ENCODE measurements around the gene CMPK1. TPM values are rescaled to one million over a fixed set of nuclear protein-coding genes. Genes with fewer than 3 reads are reported as not detected.

CMPK1 gene
- total RNA-seq, 4 donors from 2014 or later, result 106 to 164 (median 115) TPM

GRCh38 chr1:47361380-47361779, 27.8 kb downstream of the CMPK1 start:
- no peak overlapping the region for H3K27ac ChIP-seq
- WGBS, 2 donors (ENCODE audit: low coverage in 1 of 2), result 59 to 84% methylated on average over 3 of the region's 3 CpGs

GRCh38 chr1:47362828-47363227, 29.2 kb downstream of the CMPK1 start:
- TF ChIP-seq POLR2AphosphoS5 (IDR thresholded peaks at IDR 0.05) (no peak), EP300 (IDR thresholded peaks at IDR 0.05) (no peak), CTCF (IDR thresholded peaks at IDR 0.05) (no peak), POLR2A (IDR thresholded peaks at IDR 0.05) (no peak)
- no peak for ATAC-seq
- 83 to 100% methylated on average over 1 of the region's 1 CpG for WGBS, 2 donors (ENCODE audit: low coverage in 1 of 2)

More at GRCh38 chr1:47361380-47361779, 27.8 kb downstream of the CMPK1 start:
- Histone ChIP-seq H3K4me3 (no peak overlapping the region), H3K9me3 (no peaks in the 10 kb centered on the region), H3K27me3 (no peaks in the 10 kb centered on the region), H3K36me3 (no peaks in the 10 kb centered on the region), H3K4me1 (peaks cover 0 to 5% (median 0%) of the 10 kb centered on the region in 3 donors)
- no peak for ATAC-seq
- TF ChIP-seq POLR2A (IDR thresholded peaks at IDR 0.05), result no peak
- no peak for TF ChIP-seq CTCF (IDR thresholded peaks at IDR 0.05)
- TF ChIP-seq EP300 (IDR thresholded peaks at IDR 0.05), result no peak
- TF ChIP-seq POLR2AphosphoS5 (IDR thresholded peaks at IDR 0.05), result no peak

GRCh38 chr1:47367651-47368050, 34.1 kb downstream of the CMPK1 start:
- H3K27me3 ChIP-seq, result no peaks in the 10 kb centered on the region
- no peaks in the 10 kb centered on the region for H3K4me1 ChIP-seq
- peaks cover 0 to 43% of the 10 kb centered on the region in 2 donors for H3K36me3 ChIP-seq
- no peak overlapping the region for H3K27ac ChIP-seq
- H3K4me3 ChIP-seq, result no peak overlapping the region
- no peak for TF ChIP-seq CTCF (IDR thresholded peaks at IDR 0.05)
- TF ChIP-seq EP300 (IDR thresholded peaks at IDR 0.05), result no peak
- TF ChIP-seq POLR2AphosphoS5 (IDR thresholded peaks at IDR 0.05), result no peak
- TF ChIP-seq POLR2A (IDR thresholded peaks at IDR 0.05), result no peak
- ATAC-seq, result no peak
- H3K9me3 ChIP-seq, result no peaks in the 10 kb centered on the region
- 92 to 99% methylated on average over 7 of the region's 7 CpGs for WGBS, 2 donors (ENCODE audit: low coverage in 1 of 2)

More at GRCh38 chr1:47362828-47363227, 29.2 kb downstream of the CMPK1 start:
- Histone ChIP-seq H3K4me3 (no peak overlapping the region), H3K27me3 (no peaks in the 10 kb centered on the region), H3K9me3 (no peaks in the 10 kb centered on the region), H3K36me3 (no peaks in the 10 kb centered on the region), H3K27ac (no peak overlapping the region), H3K4me1 (no peaks in the 10 kb centered on the region)

DNA sequence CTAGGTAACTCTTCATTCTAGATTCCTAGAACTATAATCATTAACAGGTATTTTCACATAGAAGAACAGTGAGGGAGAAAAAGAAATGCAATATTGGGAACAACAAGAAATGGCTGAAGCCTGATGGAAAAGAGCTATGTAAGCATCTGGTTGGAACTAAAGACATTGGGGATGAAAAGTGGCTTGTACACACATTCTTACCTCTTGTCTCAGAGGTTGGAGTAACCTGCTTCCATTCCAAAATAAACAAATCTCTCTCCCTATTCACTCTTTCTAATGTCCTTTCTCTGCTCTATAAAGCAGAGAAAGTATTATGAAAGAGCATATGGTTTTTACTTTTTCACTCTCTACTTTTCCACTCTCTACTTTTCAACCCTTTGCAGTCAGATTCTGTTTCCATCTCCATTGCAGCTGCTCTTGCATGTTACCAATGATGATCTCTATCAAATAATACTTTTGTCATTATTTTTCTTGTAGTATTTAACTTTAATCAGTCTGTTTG, 37.5 kb downstream of the CMPK1 start:
- Histone ChIP-seq H3K27me3 (no peaks in the 10 kb centered on the region), H3K36me3 (peaks cover 0 to 77% of the 10 kb centered on the region in 2 donors), H3K27ac (no peak overlapping the region), H3K4me1 (no peaks in the 10 kb centered on the region), H3K4me3 (no peak overlapping the region), H3K9me3 (no peaks in the 10 kb centered on the region)
- TF ChIP-seq CTCF (IDR thresholded peaks at IDR 0.05), result no peak
- TF ChIP-seq POLR2AphosphoS5 (IDR thresholded peaks at IDR 0.05), result no peak
- no peak for TF ChIP-seq EP300 (IDR thresholded peaks at IDR 0.05)
- TF ChIP-seq POLR2A (IDR thresholded peaks at IDR 0.05), result no peak
- ATAC-seq, result no peak

- H3K36me3 ChIP-seq, result peaks cover 0 to 87% of the 10 kb centered on the region in 2 donors
- peaks cover 0 to 14% (median 0%) of the 10 kb centered on the region in 3 donors for H3K4me1 ChIP-seq
- WGBS, 2 donors (ENCODE audit: low coverage in 1 of 2), result 42% methylated on average over 1 of the region's 1 CpG
Observed at GRCh38 chr1:47374501-47374900, 40.9 kb downstream of the CMPK1 start.

More at GRCh38 chr1:47374501-47374900, 40.9 kb downstream of the CMPK1 start:
- no peak overlapping the region for H3K27ac ChIP-seq
- no peaks in the 10 kb centered on the region for H3K9me3 ChIP-seq
- no peaks in the 10 kb centered on the region for H3K27me3 ChIP-seq
- ATAC-seq, result no peak
- TF ChIP-seq POLR2AphosphoS5 (IDR thresholded peaks at IDR 0.05) (no peak), EP300 (IDR thresholded peaks at IDR 0.05) (no peak), POLR2A (IDR thresholded peaks at IDR 0.05) (no peak), CTCF (IDR thresholded peaks at IDR 0.05) (no peak)
- no peak overlapping the region for H3K4me3 ChIP-seq

Measured in gastroesophageal sphincter (tissue), 4 donors.